NCI-H446 treated with DMSO at 0.1 percent for 48 hours (cell line): ENCODE results near the gene ITPK1.

ENCODE experiments used
- DNase-seq: peaks from one replicate; lab custom pipeline; 2025; lab: John Stamatoyannopoulos, UW

ITPK1 gene

DNA sequence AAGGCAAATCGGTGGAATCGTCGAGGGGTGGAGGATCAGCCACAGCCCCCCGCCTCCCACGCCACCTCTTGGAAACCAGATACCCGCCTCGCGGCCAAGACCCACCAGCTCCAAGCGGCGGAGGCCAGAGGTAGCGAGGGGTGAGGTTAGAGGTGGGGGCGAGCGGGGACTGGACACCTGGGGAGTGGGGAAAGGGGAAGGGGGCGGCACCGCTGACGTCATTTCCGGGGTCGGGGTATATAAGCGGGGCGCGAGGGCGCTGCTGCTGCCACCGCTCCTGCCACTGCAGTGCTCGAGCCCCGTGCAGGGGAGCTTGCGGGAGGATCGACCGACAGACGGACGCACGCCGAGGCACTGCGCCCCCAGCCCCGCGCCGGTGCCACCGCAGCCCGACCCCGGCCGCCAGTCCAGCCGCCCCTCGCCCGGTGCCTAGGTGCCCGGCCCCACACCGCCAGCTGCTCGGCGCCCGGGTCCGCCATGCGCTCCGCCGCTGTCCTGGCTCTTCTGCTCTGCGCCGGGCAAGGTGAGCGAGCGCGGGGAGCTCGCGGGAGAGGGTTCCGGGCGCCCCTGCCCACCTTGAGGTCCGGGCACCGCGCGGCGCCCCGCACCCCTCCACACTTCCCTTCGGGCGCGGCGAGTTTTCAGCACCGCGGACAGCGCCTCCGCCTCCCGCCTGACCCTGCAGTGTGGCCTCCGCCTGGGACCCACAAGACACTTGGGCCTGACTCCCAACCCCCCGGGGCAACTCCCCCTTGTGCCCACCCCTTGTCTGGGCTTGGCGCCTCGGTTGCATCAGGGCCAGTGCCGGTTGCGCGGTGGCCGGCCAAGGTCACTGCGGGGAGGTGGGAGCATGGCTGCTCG lies 192.6 kb downstream of the ITPK1 start, which contains the start of gene CHGA:
Gene CHGA, plus strand, starts transcription at position 268 of the 861 bp plus-strand sequence. Its CDS starts 210 bp downstream, at position 478.
- DNase-seq: peak; percentile 59

DNA sequence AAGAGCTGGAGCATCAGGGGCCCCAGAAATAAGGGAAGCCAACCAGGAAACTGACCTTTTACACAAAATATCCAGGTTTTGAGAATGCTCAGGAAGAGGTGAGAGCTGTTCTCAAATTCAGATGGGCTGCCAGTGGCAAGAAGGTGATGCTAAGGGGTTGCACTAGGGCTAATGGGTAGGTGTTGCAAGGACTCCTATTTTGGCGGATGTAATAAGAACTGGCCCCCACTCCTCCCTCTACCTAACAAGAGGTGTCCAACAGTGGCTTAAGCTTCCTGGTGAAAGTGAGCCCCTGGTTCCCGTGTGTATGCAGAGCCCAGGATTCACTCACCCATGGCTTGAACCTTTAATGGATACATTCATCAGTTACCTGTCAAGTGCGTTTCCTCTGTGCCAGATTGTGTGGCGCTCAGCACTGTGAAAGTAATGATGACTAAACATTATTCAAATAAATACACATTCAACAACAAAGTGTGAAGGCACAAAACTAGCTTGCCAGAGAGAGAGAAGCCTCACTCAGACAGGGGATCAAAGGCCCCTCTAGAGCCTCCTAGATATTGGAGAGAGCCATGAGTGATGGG lies 193.5 kb downstream of the ITPK1 start:
- no peak for DNase-seq

DNA sequence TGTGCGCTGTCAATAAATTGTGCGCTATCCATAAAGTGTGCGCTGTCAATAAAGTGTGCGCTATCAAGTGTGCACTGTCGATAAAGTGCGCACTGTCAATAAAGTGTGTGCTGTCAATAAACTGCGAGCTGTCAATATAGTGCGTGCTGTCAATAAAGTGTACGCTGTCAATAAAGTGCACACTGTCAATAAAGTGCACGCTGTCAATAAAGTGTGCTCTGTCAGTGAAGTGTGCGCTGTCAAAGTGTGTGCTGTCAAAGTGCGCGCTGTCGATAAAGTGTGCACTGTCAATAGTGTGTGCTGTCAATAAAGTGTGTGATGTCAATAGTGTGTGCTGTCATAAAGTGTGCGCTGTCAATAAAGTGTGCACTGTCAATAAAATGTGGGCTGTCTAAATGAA lies 195.7 kb downstream of the ITPK1 start:
- DNase-seq: no peak

DNA sequence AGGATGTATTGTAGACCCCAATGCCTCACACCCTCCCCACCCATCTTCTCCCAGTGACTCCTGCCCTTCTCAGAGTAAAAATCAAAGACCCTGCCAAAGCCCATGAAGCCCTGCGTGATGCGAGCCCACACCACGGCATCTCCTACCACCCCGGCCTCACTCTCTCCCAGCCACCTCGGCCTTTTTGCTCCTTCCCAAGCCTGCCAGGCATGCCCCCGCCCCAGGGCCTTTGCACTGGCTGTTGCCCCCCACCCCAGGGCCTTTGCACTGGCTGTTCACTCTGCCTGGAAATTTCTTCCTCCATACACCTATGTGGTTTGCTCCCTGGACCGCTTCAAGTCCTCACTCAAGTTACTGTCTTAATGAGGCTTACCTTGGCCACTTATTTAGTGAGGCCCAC lies 197.8 kb downstream of the ITPK1 start:
- no peak for DNase-seq

DNA sequence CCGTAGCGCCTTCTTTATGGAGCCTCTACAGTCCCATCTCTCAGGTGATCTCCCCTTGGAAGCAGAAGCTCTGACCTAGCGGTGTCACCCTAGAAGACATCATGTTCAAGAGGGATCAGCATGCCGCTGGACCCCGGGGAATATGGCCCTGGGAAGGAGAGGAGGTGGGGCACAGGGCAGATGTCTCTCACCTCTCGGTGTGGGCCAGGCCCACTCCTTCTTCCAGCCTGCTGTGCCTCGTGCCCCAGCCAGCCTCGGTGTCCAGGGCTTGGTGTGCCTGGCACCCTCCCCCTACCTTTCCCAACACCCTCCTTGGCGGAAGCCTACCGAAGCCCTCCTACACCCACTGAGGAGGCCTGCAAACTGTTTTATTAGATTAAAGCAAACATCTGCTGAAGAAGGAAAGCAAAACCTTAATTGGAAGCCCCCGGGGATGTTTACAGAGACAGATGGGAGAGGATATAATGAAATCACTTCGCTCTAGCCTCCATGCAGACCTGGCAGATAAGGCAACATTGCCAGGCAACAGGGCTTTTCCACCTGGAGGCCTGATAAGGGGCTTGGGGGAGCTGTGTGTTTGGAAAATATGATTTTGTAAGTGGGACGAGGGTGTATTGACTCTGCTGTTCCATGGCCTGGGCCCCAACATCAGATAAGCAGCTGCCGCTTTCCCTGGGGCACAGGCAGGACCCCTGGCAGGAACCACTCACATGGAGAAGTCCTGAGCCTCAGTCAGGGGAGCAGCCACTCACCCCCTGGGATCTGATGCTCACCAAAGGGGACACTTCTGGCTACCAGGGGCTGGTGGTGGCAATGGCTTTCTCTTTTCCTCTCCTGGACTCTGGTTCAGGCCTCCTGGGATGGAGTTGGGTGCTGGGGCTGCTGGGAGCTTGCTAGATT lies 198.4 kb downstream of the ITPK1 start:
- no peak for DNase-seq

- DNase-seq: no peak
Measured at GRCh38 chr14:92916201-92916600, 199.5 kb downstream of the ITPK1 start.

DNA sequence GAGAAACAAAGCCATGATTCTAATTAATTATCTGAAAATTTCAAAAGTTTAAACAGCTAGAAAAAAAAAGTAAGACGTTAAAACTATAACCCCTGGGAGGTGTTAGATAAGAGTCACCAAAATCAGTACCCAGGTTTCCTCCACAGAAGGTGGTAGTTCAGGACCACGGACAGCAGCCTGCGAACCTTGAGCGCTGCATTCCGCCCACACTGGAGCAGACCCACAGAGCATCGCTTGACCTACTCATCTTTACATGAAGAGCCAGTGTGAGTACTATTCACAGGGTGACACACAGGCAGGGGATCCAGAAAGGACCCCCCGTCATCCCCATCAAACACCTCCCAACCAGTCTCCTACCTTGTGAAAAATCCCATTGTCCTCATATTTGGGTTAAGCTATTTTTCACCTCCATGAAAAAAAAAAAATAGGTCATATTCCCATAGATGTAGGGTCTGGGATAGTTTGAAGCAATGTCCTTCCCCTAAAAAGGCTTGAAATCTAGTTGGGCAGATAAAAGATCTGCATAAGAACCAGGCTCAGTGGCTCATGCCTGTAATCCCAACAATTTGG lies 201.6 kb downstream of the ITPK1 start:
- no peak for DNase-seq

- DNase-seq: no peak
Measured at GRCh38 chr14:92907316-92907911, 208.3 kb downstream of the ITPK1 start.

DNA sequence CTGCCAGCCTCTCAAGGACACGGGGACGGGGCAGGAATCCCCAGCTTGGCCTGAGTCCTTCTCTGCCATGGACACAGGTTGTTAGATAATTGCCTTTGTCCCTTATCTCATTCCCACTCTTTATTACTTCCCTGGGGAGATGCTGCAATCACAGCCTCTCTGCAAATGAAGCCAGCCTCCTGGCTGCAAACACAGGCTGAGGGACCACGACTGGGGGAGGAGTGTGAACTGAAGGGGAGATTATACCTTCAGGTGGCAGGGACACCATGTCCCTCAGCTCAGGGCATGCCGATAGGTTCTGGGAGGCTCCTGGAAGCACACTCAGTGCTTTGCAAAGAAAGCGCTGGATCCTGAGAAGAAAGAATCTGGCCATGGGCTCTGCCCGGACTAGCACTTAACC lies 208.9 kb downstream of the ITPK1 start:
- DNase-seq: no peak

DNA sequence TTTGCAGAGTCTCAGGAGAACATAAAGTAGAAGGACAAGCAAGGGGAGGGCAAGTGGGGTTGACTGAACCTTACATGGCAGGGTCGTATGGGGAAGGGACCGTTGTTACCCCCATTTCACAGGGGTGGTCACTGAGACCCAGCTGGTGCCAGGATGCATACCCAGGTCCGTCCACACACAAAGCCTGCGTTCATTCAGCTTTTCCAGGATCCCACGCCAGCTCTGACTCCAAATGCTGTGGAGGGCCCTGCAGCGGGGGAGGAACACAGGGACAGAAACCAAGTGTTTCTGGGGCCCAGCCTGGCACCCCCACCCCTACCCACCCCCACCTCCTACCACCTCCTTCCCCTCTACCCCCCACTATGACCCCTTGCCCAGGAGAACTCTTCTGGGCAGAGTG lies 209.3 kb downstream of the ITPK1 start:
- DNase-seq: no peak

DNA sequence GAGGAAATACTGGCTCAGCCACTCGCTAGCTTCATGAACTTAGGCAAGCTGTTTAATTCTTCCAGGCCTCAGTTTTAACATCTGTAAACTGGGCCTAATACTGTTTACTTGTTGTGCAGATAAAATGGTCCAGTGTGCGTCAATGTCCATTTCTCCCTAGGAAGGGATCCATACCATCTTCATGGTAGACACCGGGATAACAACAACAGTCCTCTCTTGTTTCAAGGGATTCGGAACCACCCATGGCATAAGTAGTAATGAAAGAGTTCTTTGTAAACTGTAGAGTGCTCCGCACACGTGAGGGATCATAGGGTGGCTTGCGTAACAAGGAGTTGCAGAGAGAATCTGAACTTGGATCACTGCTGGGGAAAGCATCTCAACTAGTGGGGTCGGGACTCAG lies 210.1 kb downstream of the ITPK1 start:
- no peak for DNase-seq

- DNase-seq: no peak
Measured at GRCh38 chr14:92903359-92903758, 212.4 kb downstream of the ITPK1 start.

GRCh38 chr14:92902726-92903125 lies 213.0 kb downstream of the ITPK1 start:
- no peak for DNase-seq

- no peak for DNase-seq
Measured at GRCh38 chr14:92902191-92902590, 213.5 kb downstream of the ITPK1 start.

- DNase-seq: no peak
Measured at GRCh38 chr14:92900660-92901059, 215.1 kb downstream of the ITPK1 start.

GRCh38 chr14:92898566-92899131 lies 217.1 kb downstream of the ITPK1 start:
- DNase-seq: no peak

GRCh38 chr14:92897922-92898565 lies 217.7 kb downstream of the ITPK1 start:
- no peak for DNase-seq

DNA sequence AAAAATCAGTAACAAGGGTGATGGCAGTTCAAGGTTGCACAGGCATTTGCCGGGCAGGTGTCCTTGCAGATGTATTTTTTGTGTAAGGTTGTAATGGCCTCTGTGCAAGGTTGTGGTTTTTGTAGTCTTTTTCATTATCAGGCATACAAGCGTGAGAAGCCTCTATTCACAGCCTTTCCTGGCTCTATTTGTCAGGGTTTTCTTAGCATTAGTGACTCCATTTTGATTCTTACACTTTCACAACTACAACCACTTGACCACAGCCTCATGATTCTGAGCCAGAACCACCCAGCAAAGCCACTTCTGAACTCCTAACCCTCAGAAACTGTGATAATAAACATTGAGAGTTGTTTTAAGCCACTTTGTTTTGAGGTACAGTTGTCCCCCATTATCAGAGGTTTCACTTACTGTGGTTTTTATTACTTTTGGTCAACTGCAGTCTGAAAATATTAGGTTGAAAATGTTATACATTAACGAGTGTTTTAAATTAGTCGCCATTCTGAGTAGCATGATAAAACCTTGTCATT lies 220.3 kb downstream of the ITPK1 start:
- DNase-seq: no peak

- DNase-seq: no peak
Measured at GRCh38 chr14:92892589-92892988, 223.1 kb downstream of the ITPK1 start.

GRCh38 chr14:92890830-92891588 lies 224.7 kb downstream of the ITPK1 start:
- no peak for DNase-seq
